ENCODE measurements around the gene KDM1B.
A peak's percentile ranks its signal among the peaks of the same experiment; 100 is the strongest.

Gene KDM1B

GRCh38 chr6:18155864-18156421 is 721 bp downstream of the KDM1B start (continued):
- TF ChIP-seq ZBTB26 (tag by site-specific recombination; optimal IDR thresholded peaks at IDR 0.05) (no peak), ZNF335 (tag by site-specific recombination; conservative IDR thresholded peaks at IDR 0.05) (peak; percentile 53), ZNF354C (tag by site-specific recombination; IDR thresholded peaks at IDR 0.05; ENCODE audit: borderline replicate concordance, low read depth) (no peak), KLF17 (tag by site-specific recombination; IDR thresholded peaks at IDR 0.05) (no peak), MEIS1 (CRISPR knock-in tag; IDR thresholded peaks at IDR 0.05; ENCODE audit: borderline replicate concordance) (no peak), ZNF792 (tag by site-specific recombination; IDR thresholded peaks at IDR 0.05) (no peak), GLIS2 (tag by site-specific recombination; IDR thresholded peaks at IDR 0.05) (peak; percentile 59; the same call in 1 of the 2 replicates), ZNF223 (tag by site-specific recombination; IDR thresholded peaks at IDR 0.05) (no peak), HOXC10 (CRISPR knock-in tag; IDR thresholded peaks at IDR 0.05) (no peak), PATZ1 (tag by site-specific recombination; IDR thresholded peaks at IDR 0.05) (0 out of 2 replicates have a peak, but pooled peaks have one; percentile 10), ZNF548 (tag by site-specific recombination; IDR thresholded peaks at IDR 0.05) (no peak), RBAK (tag by site-specific recombination; IDR thresholded peaks at IDR 0.05) (no peak), PRDM10 (tag by site-specific recombination; IDR thresholded peaks at IDR 0.05) (peak; percentile 75), CTCF (tag by site-specific recombination; IDR thresholded peaks at IDR 0.05) (peak; percentile 54; the same call in 1 of the 2 replicates)

GRCh38 chr6:18160911-18161310 is 5.7 kb downstream of the KDM1B start:
- Histone ChIP-seq H3K4me1 (ENCODE audit: control insufficient read depth, insufficient read depth, low read length) (no peaks in the 10 kb centered on the region), H3K36me3 (ENCODE audit: control insufficient read depth in 2 of 2, insufficient read depth in 1 of 2, low read length in 2 of 2) (peaks cover 30 to 32% of the 10 kb centered on the region in 2 experiments), H3K4me3 (ENCODE audit: low read depth, low read length) (no peak overlapping the region), H3K9me3 (ENCODE audit: control insufficient read depth, insufficient read depth, low read depth, low read length) (no peaks in the 10 kb centered on the region), H3K27ac (ENCODE audit: extremely low read depth, low read depth, low read length) (no peak overlapping the region)
- no peak for TF ChIP-seq GLIS2 (tag by site-specific recombination; IDR thresholded peaks at IDR 0.05)
- TF ChIP-seq ZBTB17 (tag by site-specific recombination; IDR thresholded peaks at IDR 0.05), result no peak
- no peak for TF ChIP-seq ZNF18 (tag by site-specific recombination; IDR thresholded peaks at IDR 0.05)
- no peak for TF ChIP-seq ZNF223 (tag by site-specific recombination; IDR thresholded peaks at IDR 0.05)
- no peak for TF ChIP-seq PBX3 (CRISPR knock-in tag; IDR thresholded peaks at IDR 0.05)
- TF ChIP-seq ZNF2 (tag by site-specific recombination; IDR thresholded peaks at IDR 0.05), result no peak
- TF ChIP-seq BCL6B (tag by site-specific recombination; IDR thresholded peaks at IDR 0.05), result no peak
- ChIA-PET POLR2A (no interaction called here), CTCF (interaction anchor here (0.7 kb wide), 1 partner anchor 135 kb away, joined by 3 read pairs; no protein-coding TSS in a partner anchor)
